GM19328 (cell line): ENCODE results near the gene CDC42EP1.
"Not testable (repeated sequence)": the region's sequence is repeated elsewhere in the genome, so short reads cannot be mapped to it uniquely, and the experiment has no call there.

Experiments used
- ATAC-seq: cut with Tn5 transposase; IDR thresholded peaks from one replicate; pipeline ENCODE4 v1.9.1; 2021; ENCODE audit warnings: mild to moderate bottlenecking, moderate library complexity; ENCODE audit not compliant: unreplicated experiment

Gene CDC42EP1

GRCh38 chr22:37533995-37534394 lies 26.3 kb upstream of the CDC42EP1 start:
- no peak for ATAC-seq

- ATAC-seq: no peak
Measured at GRCh38 chr22:37534445-37534844, 25.8 kb upstream of the CDC42EP1 start.

DNA sequence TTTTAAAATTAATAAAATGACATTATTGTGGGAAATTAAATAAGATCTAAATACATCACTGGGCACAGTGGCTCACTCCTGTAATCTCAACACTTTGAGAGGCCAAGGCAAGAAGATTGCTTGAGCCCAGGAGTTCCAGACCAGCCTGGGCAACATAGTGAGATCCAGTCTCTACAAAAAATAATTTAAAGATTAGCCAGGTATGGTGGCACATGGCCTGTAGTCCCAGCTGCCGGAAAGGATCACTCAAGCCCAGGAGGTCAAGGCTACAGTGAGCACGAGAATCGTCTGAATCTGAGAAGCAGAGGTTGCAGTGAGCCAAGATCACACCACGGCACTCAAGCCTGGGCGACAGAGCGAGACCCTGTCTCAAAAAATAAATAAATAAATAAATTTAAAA lies 25.1 kb upstream of the CDC42EP1 start:
- no peak for ATAC-seq

GRCh38 chr22:37538590-37539357 lies 21.5 kb upstream of the CDC42EP1 start:
- ATAC-seq: peak; percentile 86

- not testable (repeated sequence) for ATAC-seq
Measured at GRCh38 chr22:37539790-37540189, 20.5 kb upstream of the CDC42EP1 start.

DNA sequence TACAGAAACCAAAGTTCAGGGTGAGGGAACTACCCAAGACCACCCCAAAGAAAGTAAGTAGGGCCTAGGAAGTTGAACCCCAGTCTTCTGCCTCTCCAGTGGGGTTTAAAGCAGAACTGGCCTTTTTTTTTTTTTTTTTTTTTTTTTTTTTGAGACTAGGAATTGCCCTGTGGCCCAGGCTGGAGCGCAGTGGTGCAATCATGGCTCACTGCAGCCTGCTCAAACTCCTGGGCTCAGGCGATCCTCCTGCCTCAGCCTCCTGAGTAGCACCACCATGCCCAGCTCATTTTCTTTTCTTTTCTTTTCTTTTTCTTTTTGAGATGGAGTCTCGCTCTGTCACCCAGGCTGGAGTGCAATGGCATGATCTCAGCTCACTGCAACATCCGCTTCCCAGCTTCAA lies 17.9 kb upstream of the CDC42EP1 start:
- ATAC-seq: not testable (repeated sequence)

- ATAC-seq: no peak
Measured at GRCh38 chr22:37542959-37543358, 17.3 kb upstream of the CDC42EP1 start.

- no peak for ATAC-seq
Measured at GRCh38 chr22:37544955-37545702, 15.2 kb upstream of the CDC42EP1 start.

GRCh38 chr22:37545703-37546436 lies 14.4 kb upstream of the CDC42EP1 start:
- ATAC-seq: no peak

- ATAC-seq: no peak
Measured at GRCh38 chr22:37546437-37547250, 13.6 kb upstream of the CDC42EP1 start.

- no peak for ATAC-seq
Measured at GRCh38 chr22:37547251-37547741, 13.0 kb upstream of the CDC42EP1 start.

DNA sequence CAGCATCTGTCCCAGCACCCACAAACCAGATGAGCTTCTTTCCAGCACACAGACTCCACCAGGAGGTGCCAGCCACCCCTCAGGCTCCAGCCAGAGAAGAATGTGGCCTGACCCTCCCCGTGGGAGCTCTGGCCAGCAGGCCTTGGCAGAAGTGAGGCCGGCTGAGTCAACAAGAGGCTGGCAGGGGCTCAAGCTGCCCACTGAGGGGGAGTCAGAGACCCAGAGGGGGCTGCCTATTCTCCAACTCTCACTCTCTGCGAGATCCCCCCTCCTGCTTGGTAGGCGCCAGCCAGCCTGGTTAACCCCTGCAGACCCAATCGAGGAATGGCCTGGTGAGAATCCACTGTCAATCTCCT lies 10.6 kb upstream of the CDC42EP1 start:
- ATAC-seq: no peak

DNA sequence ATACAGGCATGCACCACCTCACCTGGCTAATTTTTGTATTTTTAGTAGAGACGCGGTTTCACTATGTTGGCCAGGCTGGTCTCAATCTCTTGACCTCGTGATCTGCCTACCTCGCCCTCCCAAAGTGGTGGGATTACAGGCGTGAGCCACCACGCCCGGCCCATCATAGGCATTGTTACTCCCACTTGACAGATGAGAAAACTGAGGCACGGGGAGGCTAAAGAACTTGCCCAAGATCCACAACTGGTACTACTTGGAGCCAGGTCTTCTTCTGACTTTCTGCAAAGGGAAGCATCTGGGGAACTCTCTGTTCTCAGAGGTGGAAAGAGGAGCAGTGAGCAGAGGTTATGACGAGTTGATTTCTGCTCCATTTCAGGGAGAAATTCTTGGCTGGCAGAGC lies 9.4 kb upstream of the CDC42EP1 start:
- ATAC-seq: not testable (repeated sequence)

DNA sequence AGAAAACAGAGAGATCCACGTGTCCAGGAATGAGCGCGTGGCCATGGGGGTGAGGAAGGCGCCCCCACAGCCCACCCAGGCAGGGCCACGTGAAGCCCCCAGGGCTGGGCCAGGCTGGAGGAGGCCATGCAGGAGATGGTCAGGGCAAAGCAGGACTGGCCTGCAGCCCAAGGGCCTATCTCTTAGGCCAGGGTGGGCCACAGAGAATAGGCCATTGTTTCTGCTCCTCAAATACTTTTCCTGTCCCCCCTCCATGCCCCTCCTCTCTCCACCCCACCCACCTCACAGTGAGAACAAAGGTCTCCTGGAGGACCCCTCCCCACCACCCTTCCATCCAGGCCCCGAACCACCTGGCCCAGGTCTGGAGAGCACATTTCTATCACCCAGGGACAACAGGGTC lies 8.3 kb upstream of the CDC42EP1 start:
- no peak for ATAC-seq

DNA sequence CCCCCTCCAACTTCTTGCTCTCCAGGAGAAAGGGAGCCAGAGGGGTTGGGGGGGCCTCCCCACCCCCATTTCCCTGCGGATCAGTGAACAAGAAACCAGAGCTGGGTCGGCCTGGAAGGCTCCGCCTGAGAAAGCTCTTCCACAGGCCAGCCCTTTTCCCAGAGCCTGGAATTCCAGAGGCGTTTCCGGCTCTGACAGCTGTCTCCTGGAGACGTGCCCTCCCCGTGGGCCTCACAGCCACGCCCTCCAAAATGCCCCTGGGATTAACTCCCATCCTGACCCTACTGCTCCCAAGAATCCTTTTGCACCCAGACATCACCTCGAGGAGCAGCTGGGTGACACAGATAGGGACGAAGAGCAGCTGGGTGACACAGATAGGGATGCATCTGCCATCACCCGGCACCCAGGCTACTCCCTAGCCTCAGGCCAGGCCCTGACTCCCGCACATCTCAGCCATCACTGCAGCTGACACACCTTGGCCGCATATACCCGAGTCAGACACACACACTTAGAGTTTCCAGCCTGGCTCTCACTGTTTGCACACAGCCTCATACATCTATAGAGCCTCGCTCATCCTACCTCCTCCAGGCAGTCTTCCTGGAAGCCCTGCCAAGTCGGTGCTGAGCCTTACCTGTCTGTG lies 7.6 kb upstream of the CDC42EP1 start:
- ATAC-seq: no peak

DNA sequence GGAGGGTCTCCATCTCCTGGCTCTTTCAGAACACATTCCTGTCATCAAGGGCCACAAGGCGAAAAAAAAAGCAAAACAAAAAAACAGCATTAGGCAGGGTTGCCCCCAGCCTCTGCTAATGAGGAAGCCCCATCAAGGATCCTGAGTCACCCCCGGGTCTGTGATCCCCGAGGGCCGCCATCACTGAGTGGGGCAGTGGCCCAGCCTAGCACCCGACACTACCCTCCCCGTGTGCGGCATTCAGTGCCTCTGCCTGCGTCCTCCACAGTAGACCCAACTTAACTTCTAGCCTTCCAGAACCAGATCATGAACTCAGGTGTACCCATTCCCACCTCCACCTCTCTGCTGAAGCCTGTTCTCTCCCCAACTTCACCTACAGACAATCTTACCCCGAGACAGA lies 6.6 kb upstream of the CDC42EP1 start:
- ATAC-seq: no peak

DNA sequence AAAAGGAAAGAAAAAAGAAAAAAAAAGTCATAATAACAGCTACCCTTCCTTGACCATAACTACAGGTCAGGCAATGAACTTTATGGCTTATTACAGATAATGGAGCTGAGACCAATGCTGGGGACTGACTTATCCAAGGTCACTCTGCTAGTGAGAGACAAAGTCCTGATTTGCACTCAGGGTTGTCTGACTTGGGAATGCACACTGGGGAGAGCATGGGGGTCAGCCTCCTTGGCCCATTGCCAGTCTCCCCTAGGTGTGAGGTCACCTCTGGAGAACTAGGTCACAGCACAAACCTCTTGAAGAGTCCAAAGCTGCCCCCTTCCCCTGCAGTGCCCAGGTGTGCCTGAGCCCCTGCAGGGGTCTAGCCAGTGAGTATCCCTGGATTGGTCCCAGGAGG lies 5.3 kb upstream of the CDC42EP1 start:
- no peak for ATAC-seq

- ATAC-seq: no peak
Measured at GRCh38 chr22:37556710-37557109, 3.6 kb upstream of the CDC42EP1 start.

- ATAC-seq: no peak
Measured at GRCh38 chr22:37557321-37558001, 2.8 kb upstream of the CDC42EP1 start.

DNA sequence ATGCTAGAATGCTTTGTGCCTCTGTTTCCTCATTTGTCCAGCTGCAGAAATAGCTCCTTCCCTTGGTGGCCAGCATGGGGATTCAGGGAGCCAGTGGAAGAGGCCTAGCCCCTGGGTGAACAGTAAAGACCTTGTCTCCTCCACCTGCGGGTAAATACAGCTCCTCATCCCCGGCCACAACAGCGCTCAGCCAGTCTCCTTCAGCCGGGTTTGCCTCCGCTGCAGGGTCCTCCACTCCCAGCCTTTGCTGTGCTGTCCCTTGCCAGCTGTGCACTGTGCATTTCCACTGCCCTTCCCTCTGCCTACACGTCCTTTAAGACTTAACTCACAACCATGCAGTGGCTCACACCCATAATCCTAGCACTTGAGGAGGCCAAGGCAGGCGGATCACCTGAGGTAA lies 1.5 kb upstream of the CDC42EP1 start:
- no peak for ATAC-seq
